ENCODE results near the gene ASCC3. TPM values are rescaled to one million over a fixed set of nuclear protein-coding genes. Genes with fewer than 3 reads are reported as not detected.

Gene ASCC3
- total RNA-seq, 2 donors from 2014 or later, result 35.7 to 56.2 TPM

GRCh38 chr6:100566563-100566962 lies 314.6 kb downstream of the ASCC3 start:
- ATAC-seq (ENCODE audit: insufficient number of reproducible peaks, low FRiP score, low read depth) (no peak), DNase-seq (ENCODE audit: low spot score) (no peak)
- Histone ChIP-seq H3K4me3 (no peak overlapping the region), H3K27me3 (replicated peaks; ENCODE audit: insufficient read depth) (no peaks in the 10 kb centered on the region), H3K27ac (no peak overlapping the region), H3K36me3 (peaks cover 3% of the 10 kb centered on the region), H3K9me3 (no peaks in the 10 kb centered on the region), H3K4me1 (ENCODE audit: control insufficient read depth in 1 of 2, low read depth in 2 of 2) (no peaks in the 10 kb centered on the region)
- no peak for TF ChIP-seq CTCF (IDR thresholded peaks at IDR 0.05)

- Histone ChIP-seq H3K36me3 (peaks cover 3% of the 10 kb centered on the region), H3K27me3 (replicated peaks; ENCODE audit: insufficient read depth) (no peaks in the 10 kb centered on the region), H3K27ac (no peak overlapping the region), H3K4me3 (no peak overlapping the region), H3K4me1 (ENCODE audit: control insufficient read depth in 1 of 2, low read depth in 2 of 2) (no peaks in the 10 kb centered on the region), H3K9me3 (no peaks in the 10 kb centered on the region)
- no peak for ATAC-seq (ENCODE audit: insufficient number of reproducible peaks, low FRiP score, low read depth)
- no peak for DNase-seq (ENCODE audit: low spot score)
- no peak for TF ChIP-seq CTCF (IDR thresholded peaks at IDR 0.05)
Measured at GRCh38 chr6:100565439-100566104, 315.6 kb downstream of the ASCC3 start.

GRCh38 chr6:100559859-100560258 lies 321.3 kb downstream of the ASCC3 start:
- H3K27me3 ChIP-seq (replicated peaks; ENCODE audit: insufficient read depth), result no peaks in the 10 kb centered on the region
- DNase-seq (ENCODE audit: low spot score) (no peak), ATAC-seq (ENCODE audit: insufficient number of reproducible peaks, low FRiP score, low read depth) (no peak)
- no peak overlapping the region for H3K27ac ChIP-seq
- no peaks in the 10 kb centered on the region for H3K36me3 ChIP-seq
- no peak for TF ChIP-seq CTCF (IDR thresholded peaks at IDR 0.05)
- H3K9me3 ChIP-seq, result no peaks in the 10 kb centered on the region
- H3K4me1 ChIP-seq (ENCODE audit: control insufficient read depth in 1 of 2, low read depth in 2 of 2), result no peaks in the 10 kb centered on the region
- no peak overlapping the region for H3K4me3 ChIP-seq

- Histone ChIP-seq H3K27me3 (replicated peaks; ENCODE audit: insufficient read depth) (no peaks in the 10 kb centered on the region), H3K36me3 (no peaks in the 10 kb centered on the region), H3K4me1 (ENCODE audit: control insufficient read depth in 1 of 2, low read depth in 2 of 2) (peaks cover 0 to 3% of the 10 kb centered on the region in 2 donors), H3K27ac (no peak overlapping the region), H3K9me3 (no peaks in the 10 kb centered on the region), H3K4me3 (no peak overlapping the region)
- DNase-seq (ENCODE audit: low spot score), result no peak
- TF ChIP-seq CTCF (IDR thresholded peaks at IDR 0.05), result no peak
- no peak for ATAC-seq (ENCODE audit: insufficient number of reproducible peaks, low FRiP score, low read depth)
Measured at GRCh38 chr6:100554228-100554627, 326.9 kb downstream of the ASCC3 start.

- TF ChIP-seq CTCF (IDR thresholded peaks at IDR 0.05), result no peak
- no peak for ATAC-seq (ENCODE audit: insufficient number of reproducible peaks, low FRiP score, low read depth)
- DNase-seq (ENCODE audit: low spot score), result no peak
- H3K4me1 ChIP-seq (ENCODE audit: control insufficient read depth in 1 of 2, low read depth in 2 of 2), result peaks cover 0 to 4% of the 10 kb centered on the region in 2 donors
- H3K36me3 ChIP-seq, result no peaks in the 10 kb centered on the region
- no peak overlapping the region for H3K27ac ChIP-seq
- no peak overlapping the region for H3K4me3 ChIP-seq
- no peaks in the 10 kb centered on the region for H3K27me3 ChIP-seq (replicated peaks; ENCODE audit: insufficient read depth)
- H3K9me3 ChIP-seq, result no peaks in the 10 kb centered on the region
Measured at GRCh38 chr6:100553243-100553642, 327.9 kb downstream of the ASCC3 start.

All from thoracic aorta (tissue), 2 donors.